Mesendoderm (in vitro differentiated cells): ENCODE results near the gene COL18A1.
A peak's percentile ranks its signal among the peaks of the same experiment; 100 is the strongest.

Experiments used
- DNase-seq: peaks from one replicate; pipeline ENCODE4 v3.0.0; 2013
- H2AK5ac ChIP-seq: 2 replicates; pipeline ENCODE4 v1.6.1; 2013; ENCODE audit warnings: low read length, inconsistent platforms
- H2BK120ac ChIP-seq: 2 replicates; pipeline ENCODE4 v1.6.1; 2013; ENCODE audit warnings: low read depth, mild to moderate bottlenecking, low read length, moderate library complexity, mixed read lengths
- H2BK15ac ChIP-seq: replicated peaks from 2 replicates; pipeline ENCODE4 v1.6.1; 2013; ENCODE audit warnings: low read depth, mild to moderate bottlenecking, moderate library complexity
- H2BK5ac ChIP-seq: 2 replicates; pipeline ENCODE4 v1.6.1; 2013; ENCODE audit warnings: low read length, inconsistent platforms
- H3K18ac ChIP-seq: 2 replicates; pipeline ENCODE4 v1.6.1; 2013; ENCODE audit warnings: mild to moderate bottlenecking, low read length, mixed read lengths
- H3K23ac ChIP-seq: one replicate; pipeline ENCODE4 v1.6.1; 2013; ENCODE audit warnings: low read length
- H3K27ac ChIP-seq: 2 replicates; pipeline ENCODE4 v1.5.1; 2013; ENCODE audit warnings: low read depth, mild to moderate bottlenecking, inconsistent platforms, low read length, moderate library complexity
- H3K27me3 ChIP-seq: 2 replicates; pipeline ENCODE4 v1.6.1; 2013; ENCODE audit warnings: low read length, control low read depth, mild to moderate bottlenecking, inconsistent platforms; ENCODE audit not compliant: insufficient read depth, poor library complexity
- H3K36me3 ChIP-seq: 2 replicates; pipeline ENCODE4 v1.6.1; 2013; ENCODE audit warnings: low read length, inconsistent platforms; ENCODE audit not compliant: control insufficient read depth, insufficient read depth
- H3K4ac ChIP-seq: one replicate; pipeline ENCODE4 v1.6.1; 2013; ENCODE audit warnings: low read depth, mild to moderate bottlenecking, low read length, moderate library complexity
- H3K4me1 ChIP-seq: 2 replicates; pipeline ENCODE4 v1.6.1; 2013; ENCODE audit warnings: low read depth, low read length, inconsistent platforms; ENCODE audit not compliant: control insufficient read depth
- H3K4me2 ChIP-seq: 2 replicates; pipeline ENCODE4 v1.6.1; 2013; ENCODE audit warnings: low read length
- H3K4me3 ChIP-seq: 2 replicates; pipeline ENCODE4 v1.5.1; 2013; ENCODE audit warnings: mild to moderate bottlenecking, low read length
- H3K56ac ChIP-seq: one replicate; pipeline ENCODE4 v1.6.1; 2013; ENCODE audit warnings: low read length
- H3K79me1 ChIP-seq: 2 replicates; pipeline ENCODE4 v1.6.1; 2013; ENCODE audit warnings: low read length, inconsistent platforms
- H3K79me2 ChIP-seq: 2 replicates; pipeline ENCODE4 v1.6.1; 2013; ENCODE audit warnings: mild to moderate bottlenecking, low read length; ENCODE audit not compliant: control insufficient read depth, insufficient read depth
- H3K9ac ChIP-seq: 2 replicates; pipeline ENCODE4 v1.6.1; 2013; ENCODE audit warnings: low read length, inconsistent platforms
- H4K5ac ChIP-seq: one replicate; pipeline ENCODE4 v1.6.1; 2013; ENCODE audit warnings: low read length
- H4K8ac ChIP-seq: one replicate; pipeline ENCODE4 v1.6.1; 2013; ENCODE audit warnings: low read depth, mild to moderate bottlenecking, control low read depth, low read length, moderate library complexity
- WGBS: extraction: QIAGEN DNeasy Blood & Tissue Kit; methylation state at CpG from one replicate; pipeline ENCODE4 v1.1.7; 2013; ENCODE audit warnings: low lambda C conversion rate, missing lambda C conversion rate; ENCODE audit not compliant: insufficient coverage; ENCODE audit errors: extremely low coverage; 5-methylcytosine and 5-hydroxymethylcytosine counted together

The COL18A1 gene

DNA sequence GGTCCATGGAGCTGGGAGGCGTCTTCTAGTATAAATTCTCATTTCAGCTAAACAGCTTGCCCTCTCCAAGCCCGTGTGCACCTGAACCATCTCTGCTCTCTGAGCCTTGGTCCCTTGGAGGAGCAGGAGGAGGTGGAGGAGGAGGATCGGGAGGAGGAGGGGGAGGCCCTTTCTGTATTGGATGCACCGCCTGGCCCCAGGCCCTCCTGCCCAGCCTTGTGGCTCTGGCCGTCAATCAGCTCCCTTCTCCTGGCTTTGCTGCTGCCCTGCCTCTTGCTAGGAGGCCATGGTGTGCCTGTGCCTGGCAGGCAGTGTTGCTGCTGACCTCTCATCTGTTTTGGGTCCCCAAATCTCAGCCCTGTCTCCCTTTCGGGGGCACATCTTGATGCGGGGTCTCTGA, 9.0 kb downstream of the COL18A1 start:
- Histone ChIP-seq H3K18ac (no peak overlapping the region), H2BK120ac (no peak overlapping the region), H3K56ac (peak overlapping the region; percentile 1), H4K8ac (no peak overlapping the region), H2BK5ac (no peak overlapping the region), H3K9ac (no peak overlapping the region), H3K4me2 (no peak overlapping the region), H3K27me3 (no peaks in the 10 kb centered on the region), H3K79me2 (peaks cover 95% of the 10 kb centered on the region), H3K4me1 (no peaks in the 10 kb centered on the region), H3K4ac (no peak overlapping the region), H3K36me3 (no peaks in the 10 kb centered on the region), H2AK5ac (no peak overlapping the region), H3K27ac (no peak overlapping the region), H3K4me3 (no peak overlapping the region), H4K5ac (no peak overlapping the region), H3K79me1 (peaks cover 9% of the 10 kb centered on the region), H3K23ac (no peak overlapping the region), H2BK15ac (no peak overlapping the region)
- no peak for DNase-seq
- no CpG with 5 or more reads among the region's 7 CpGs for WGBS

DNA sequence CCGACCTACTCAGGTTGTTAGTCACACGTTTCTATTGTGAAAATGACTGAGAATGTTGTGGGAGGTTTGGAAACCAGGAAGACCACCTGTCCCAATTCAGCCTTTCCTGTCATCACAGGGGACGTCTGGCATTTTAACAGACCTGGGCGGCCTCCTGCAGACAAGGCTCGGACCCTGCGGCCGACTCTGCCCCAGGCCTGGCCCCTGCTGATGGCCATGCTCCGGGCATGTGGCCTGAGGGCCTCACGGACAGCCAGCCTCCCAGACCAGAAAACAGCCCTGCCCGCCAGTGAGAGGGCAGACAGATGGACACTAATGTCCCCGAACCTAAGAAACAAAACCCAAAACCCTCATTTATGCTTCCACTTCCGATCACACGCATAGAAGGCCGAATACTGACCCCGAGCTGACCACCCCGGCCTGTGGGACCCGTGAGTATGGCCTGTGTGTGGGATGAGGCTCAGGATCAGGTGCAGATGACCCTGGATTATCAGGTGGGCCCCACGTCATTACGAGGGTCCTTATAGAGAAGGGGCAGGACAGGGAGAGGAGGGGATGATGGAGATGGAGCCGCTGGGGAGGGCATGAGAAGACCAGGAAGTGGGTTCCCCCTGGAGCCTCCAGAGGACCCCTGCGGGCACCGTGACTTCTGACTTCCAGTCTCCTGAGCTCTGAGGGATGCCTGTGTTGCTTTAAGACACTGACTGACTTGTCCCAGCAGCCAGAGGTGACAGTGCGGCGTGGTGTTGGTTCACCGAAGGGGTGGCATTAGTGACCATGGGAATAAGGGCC, 9.6 kb downstream of the COL18A1 start:
- no peaks in the 10 kb centered on the region for H3K27me3 ChIP-seq

DNA sequence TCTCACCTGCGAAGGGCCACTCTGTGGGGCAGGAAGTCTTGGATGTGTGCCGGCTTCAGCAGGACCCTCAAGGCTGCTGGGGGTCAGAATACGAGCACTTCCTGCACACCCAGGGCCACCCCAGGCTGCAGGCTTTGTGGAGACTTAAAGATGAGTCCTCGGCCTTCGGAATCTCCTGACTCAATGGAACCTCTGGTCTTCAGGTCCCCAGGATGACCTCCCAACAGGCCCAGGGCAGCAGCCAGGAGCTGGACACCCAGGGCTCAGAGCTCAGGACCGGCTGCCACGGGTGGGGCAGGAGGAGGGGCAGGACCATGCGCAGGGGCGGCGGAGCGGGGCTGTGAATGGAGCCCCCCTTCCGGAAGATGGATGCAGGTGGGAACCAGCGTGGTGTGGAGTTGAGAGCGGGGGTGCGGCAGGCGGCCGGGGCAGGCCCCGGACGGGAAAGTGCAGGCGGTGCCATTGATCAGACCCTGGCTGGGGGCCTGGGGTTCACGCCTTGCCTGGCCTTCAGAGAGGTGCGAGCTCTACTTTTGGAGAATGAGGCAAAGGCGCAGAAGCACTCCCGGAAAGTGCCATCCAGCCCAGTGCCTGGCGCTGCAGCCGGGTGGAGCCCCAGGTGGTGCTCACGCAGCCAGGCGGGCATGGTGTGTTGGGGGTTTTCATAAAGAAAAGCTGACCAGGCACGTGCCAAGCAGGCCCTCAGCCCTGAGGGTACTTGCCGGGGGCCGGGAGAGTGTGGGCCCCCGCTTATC, 10.4 kb downstream of the COL18A1 start:
- Histone ChIP-seq H3K4ac (no peak overlapping the region), H3K4me1 (no peaks in the 10 kb centered on the region), H3K27me3 (no peaks in the 10 kb centered on the region), H3K23ac (no peak overlapping the region), H3K4me2 (no peak overlapping the region), H2BK5ac (no peak overlapping the region), H3K18ac (no peak overlapping the region), H4K5ac (no peak overlapping the region), H2BK15ac (no peak overlapping the region), H3K9ac (no peak overlapping the region), H4K8ac (no peak overlapping the region), H2AK5ac (no peak overlapping the region), H3K36me3 (no peaks in the 10 kb centered on the region), H3K56ac (peak overlapping the region; percentile 25), H3K4me3 (no peak overlapping the region), H3K79me2 (peaks cover 95% of the 10 kb centered on the region), H3K27ac (no peak overlapping the region), H3K79me1 (peaks cover 9% of the 10 kb centered on the region), H2BK120ac (no peak overlapping the region)
- WGBS: no CpG with 5 or more reads among the region's 32 CpGs
- DNase-seq: no peak

More for the DNA sequence above, 9.6 kb downstream of the COL18A1 start:
- H2AK5ac ChIP-seq: no peak overlapping the region
- no peak overlapping the region for H2BK5ac ChIP-seq
- no peak overlapping the region for H3K27ac ChIP-seq
- DNase-seq: no peak
- H3K79me2 ChIP-seq: peaks cover 95% of the 10 kb centered on the region
- peak overlapping the region; percentile 25 for H3K56ac ChIP-seq
- H3K18ac ChIP-seq: no peak overlapping the region
- no peak overlapping the region for H4K8ac ChIP-seq
- H4K5ac ChIP-seq: no peak overlapping the region
- no peak overlapping the region for H3K23ac ChIP-seq
- H2BK120ac ChIP-seq: no peak overlapping the region
- H2BK15ac ChIP-seq: no peak overlapping the region
- H3K4me3 ChIP-seq: no peak overlapping the region
- peaks cover 10% of the 10 kb centered on the region for H3K79me1 ChIP-seq
- H3K36me3 ChIP-seq: no peaks in the 10 kb centered on the region
- H3K4me2 ChIP-seq: no peak overlapping the region
- H3K9ac ChIP-seq: no peak overlapping the region
- no peak overlapping the region for H3K4ac ChIP-seq
- no peaks in the 10 kb centered on the region for H3K4me1 ChIP-seq
- no CpG with 5 or more reads among the region's 25 CpGs for WGBS

DNA sequence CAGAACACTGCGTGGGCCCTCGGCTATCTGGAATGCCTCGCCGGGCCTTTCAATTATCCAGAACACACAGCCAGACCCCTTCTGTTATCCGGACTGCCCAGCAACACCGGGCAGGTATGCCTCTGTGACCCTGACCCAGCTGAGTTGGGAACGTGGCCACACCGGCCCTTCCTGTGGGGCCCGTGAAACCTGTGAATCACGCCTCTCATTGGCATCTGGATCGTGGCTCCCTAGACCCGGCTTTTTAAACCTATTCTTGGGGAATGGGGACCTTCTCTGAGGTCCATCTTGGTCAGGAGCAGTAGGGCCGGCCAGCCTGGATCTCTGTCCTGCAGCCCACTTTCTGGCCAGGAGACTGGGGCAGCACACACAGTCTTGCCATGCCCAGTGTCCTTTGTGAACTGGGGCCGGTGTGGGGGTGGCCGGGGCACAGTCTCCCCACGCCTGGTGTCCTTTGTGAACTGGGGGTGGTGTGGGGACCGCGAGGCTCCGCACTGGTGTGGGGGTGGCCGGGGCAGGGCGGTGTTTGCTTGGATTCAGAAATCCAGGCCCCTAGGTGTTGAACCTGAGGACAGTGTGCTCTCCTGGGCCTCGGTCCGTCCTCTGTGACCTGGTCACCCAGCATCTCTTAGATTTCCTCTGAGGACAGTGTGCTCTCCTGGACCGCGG, 11.1 kb downstream of the COL18A1 start:
- peaks cover 95% of the 10 kb centered on the region for H3K79me2 ChIP-seq
- no peak overlapping the region for H3K18ac ChIP-seq
- no peak overlapping the region for H4K8ac ChIP-seq
- H3K27ac ChIP-seq: no peak overlapping the region
- no peak overlapping the region for H3K4me2 ChIP-seq
- H3K79me1 ChIP-seq: peaks cover 9% of the 10 kb centered on the region
- peak overlapping the region; percentile 31 for H3K9ac ChIP-seq
- H3K4me3 ChIP-seq: no peak overlapping the region
- DNase-seq: no peak
- H2AK5ac ChIP-seq: no peak overlapping the region
- no peak overlapping the region for H3K56ac ChIP-seq
- no peak overlapping the region for H2BK5ac ChIP-seq
- no peaks in the 10 kb centered on the region for H3K4me1 ChIP-seq
- H3K4ac ChIP-seq: no peak overlapping the region
- no CpG with 5 or more reads among the region's 25 CpGs for WGBS
- H3K23ac ChIP-seq: no peak overlapping the region
- H4K5ac ChIP-seq: no peak overlapping the region
- H3K36me3 ChIP-seq: no peaks in the 10 kb centered on the region
- no peak overlapping the region for H2BK120ac ChIP-seq
- H3K27me3 ChIP-seq: no peaks in the 10 kb centered on the region
- H2BK15ac ChIP-seq: no peak overlapping the region

DNA sequence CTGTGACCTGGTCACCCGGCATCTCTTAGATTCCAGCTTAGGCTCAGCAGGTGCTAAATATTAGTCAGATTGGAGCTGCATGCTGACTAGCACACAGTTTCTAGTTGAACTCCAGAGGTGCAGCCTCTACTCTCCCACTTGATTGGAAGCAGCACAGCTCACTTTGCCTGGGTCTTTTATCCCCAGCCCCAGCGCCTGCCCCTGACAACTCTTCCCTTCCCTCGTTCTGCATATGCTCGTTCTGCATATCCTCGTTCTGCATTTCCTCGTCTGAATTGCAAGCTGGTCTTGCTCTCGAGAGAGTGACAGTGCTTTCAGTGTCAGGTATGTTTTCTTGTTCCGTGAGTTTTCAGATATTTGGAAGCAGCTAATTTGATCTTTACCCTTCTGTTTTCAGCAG, 11.7 kb downstream of the COL18A1 start:
- Histone ChIP-seq H2BK15ac (no peak overlapping the region), H3K9ac (peak overlapping the region; percentile 31), H3K4me2 (no peak overlapping the region), H3K4me3 (no peak overlapping the region), H3K79me1 (peaks cover 11% of the 10 kb centered on the region), H3K36me3 (no peaks in the 10 kb centered on the region), H2BK120ac (no peak overlapping the region), H3K79me2 (peaks cover 96% of the 10 kb centered on the region), H3K27ac (no peak overlapping the region), H2BK5ac (no peak overlapping the region), H2AK5ac (no peak overlapping the region), H4K8ac (no peak overlapping the region), H3K4ac (no peak overlapping the region), H4K5ac (no peak overlapping the region), H3K23ac (no peak overlapping the region), H3K56ac (no peak overlapping the region), H3K27me3 (no peaks in the 10 kb centered on the region), H3K4me1 (no peaks in the 10 kb centered on the region), H3K18ac (no peak overlapping the region)
- DNase-seq: peak; percentile 61
- WGBS: no CpG with 5 or more reads among the region's 8 CpGs
